AG08395 (cell line): ENCODE results near the gene CCDC137.

ENCODE experiments used
- DNase-seq: peaks from one replicate; pipeline ENCODE4 v3.0.0; 2012; ENCODE audit warnings: mixed read lengths, low spot score

The CCDC137 gene

GRCh38 chr17:81715872-81716673 is 49.5 kb downstream of the CCDC137 start:
- DNase-seq: no peak

- no peak for DNase-seq
Observed at GRCh38 chr17:81716674-81716996, 50.1 kb downstream of the CCDC137 start.

GRCh38 chr17:81717049-81717765 is 50.7 kb downstream of the CCDC137 start:
- DNase-seq: no peak

GRCh38 chr17:81717766-81718089 is 51.2 kb downstream of the CCDC137 start:
- no peak for DNase-seq

GRCh38 chr17:81719410-81720266 is 53.1 kb downstream of the CCDC137 start:
- DNase-seq: no peak

- no peak for DNase-seq
Observed at GRCh38 chr17:81720267-81721071, 53.9 kb downstream of the CCDC137 start.

- DNase-seq: no peak
Observed at GRCh38 chr17:81722184-81723120, 55.9 kb downstream of the CCDC137 start.
